LNCAP (cell line): Measurements from ENCODE around the gene CCDC30.

Source experiments
- CTCF ChIP-seq: fragments of 450-650 bp; IDR thresholded peaks from 2 replicates; pipeline ENCODE4 v1.5.1; 2017; ENCODE audit warnings: mild to moderate bottlenecking

CCDC30 gene

GRCh38 chr1:42533101-42533863, 70.2 kb downstream of the CCDC30 start:
- no peak for TF ChIP-seq CTCF

- no peak for TF ChIP-seq CTCF
These were observed 78.0 kb downstream of the CCDC30 start for GRCh38 chr1:42541104-42541503.

- TF ChIP-seq CTCF: no peak
These were observed 88.1 kb downstream of the CCDC30 start for GRCh38 chr1:42551180-42551579.

GRCh38 chr1:42551590-42551989, 88.5 kb downstream of the CCDC30 start:
- no peak for TF ChIP-seq CTCF

GRCh38 chr1:42552636-42553035, 89.5 kb downstream of the CCDC30 start:
- TF ChIP-seq CTCF: no peak

- TF ChIP-seq CTCF: no peak
These were observed 94.3 kb downstream of the CCDC30 start for GRCh38 chr1:42557230-42557851.

- TF ChIP-seq CTCF: no peak
These were observed 104.0 kb downstream of the CCDC30 start for GRCh38 chr1:42567038-42567437.
